NB4 (cell line): ENCODE results near the gene GALNT17.

Experiments
- DNase-seq: peaks from one replicate; pipeline ENCODE4 v3.0.0; 2010; ENCODE audit warnings: low read depth
- H3K4me3 ChIP-seq: one replicate; pipeline ENCODE4 v1.5.1; 2011; ENCODE audit warnings: mild to moderate bottlenecking, low read depth, low read length, moderate library complexity
- CTCF ChIP-seq: IDR thresholded peaks from one replicate; pipeline ENCODE4 v1.5.1; 2012; ENCODE audit warnings: low read depth, low read length
- MAX ChIP-seq: IDR thresholded peaks from 2 replicates; pipeline ENCODE4 v1.6.1; 2011; ENCODE audit warnings: low read depth, low read length
- MYC ChIP-seq: IDR thresholded peaks from 2 replicates; pipeline ENCODE4 v1.6.1; 2011; ENCODE audit warnings: low read depth, low read length
- POLR2A ChIP-seq: IDR thresholded peaks from 2 replicates; pipeline ENCODE4 v1.6.1; 2011; ENCODE audit warnings: mild to moderate bottlenecking; ENCODE audit not compliant: insufficient read length; ENCODE audit errors: extremely low read depth

The GALNT17 gene

DNA sequence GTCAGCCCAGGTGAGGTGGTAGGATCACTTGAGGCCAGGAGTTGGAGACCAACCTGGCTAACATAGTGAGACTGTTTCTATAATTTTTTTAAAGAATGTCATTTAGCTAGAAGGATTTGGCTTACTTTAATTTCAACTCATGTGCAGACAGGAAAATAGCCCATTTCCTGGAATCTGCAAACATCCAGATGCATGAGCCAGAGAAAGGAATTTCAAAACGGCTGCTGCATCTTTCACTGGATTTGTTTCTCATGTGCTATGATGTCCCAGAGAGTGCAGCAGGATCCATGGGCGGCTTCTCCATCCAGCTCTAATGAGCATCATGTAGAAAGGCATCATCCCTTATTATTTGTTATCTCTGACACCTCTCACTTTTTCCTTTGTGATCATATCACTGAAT lies 149.3 kb downstream of the GALNT17 start:
- TF ChIP-seq MYC: no peak
- no peak for TF ChIP-seq POLR2A
- no peak for TF ChIP-seq CTCF
- TF ChIP-seq MAX: no peak
- H3K4me3 ChIP-seq: no peak overlapping the region
- DNase-seq: no peak

DNA sequence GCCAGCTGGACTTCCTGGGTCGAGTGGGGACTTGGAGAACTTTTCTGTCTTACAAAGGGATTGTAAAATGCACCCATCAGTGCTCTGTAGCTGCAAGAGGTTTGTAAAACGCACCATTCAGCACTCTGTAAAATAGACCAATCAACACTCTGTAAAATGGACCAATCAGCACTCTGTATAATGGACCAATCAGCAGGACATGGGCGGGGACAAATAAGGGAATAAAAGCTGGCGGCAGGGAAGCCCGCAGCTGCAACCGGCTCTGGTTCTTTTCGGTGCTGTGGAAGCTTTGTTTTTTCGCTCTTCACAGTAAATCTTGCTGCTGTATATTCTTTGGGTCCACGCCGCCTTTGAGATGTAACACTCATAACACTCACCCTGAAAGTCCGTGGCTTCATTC lies 151.9 kb downstream of the GALNT17 start:
- no peak for DNase-seq
- H3K4me3 ChIP-seq: no peak overlapping the region
- TF ChIP-seq MYC (no peak), CTCF (no peak), MAX (no peak), POLR2A (no peak)

DNA sequence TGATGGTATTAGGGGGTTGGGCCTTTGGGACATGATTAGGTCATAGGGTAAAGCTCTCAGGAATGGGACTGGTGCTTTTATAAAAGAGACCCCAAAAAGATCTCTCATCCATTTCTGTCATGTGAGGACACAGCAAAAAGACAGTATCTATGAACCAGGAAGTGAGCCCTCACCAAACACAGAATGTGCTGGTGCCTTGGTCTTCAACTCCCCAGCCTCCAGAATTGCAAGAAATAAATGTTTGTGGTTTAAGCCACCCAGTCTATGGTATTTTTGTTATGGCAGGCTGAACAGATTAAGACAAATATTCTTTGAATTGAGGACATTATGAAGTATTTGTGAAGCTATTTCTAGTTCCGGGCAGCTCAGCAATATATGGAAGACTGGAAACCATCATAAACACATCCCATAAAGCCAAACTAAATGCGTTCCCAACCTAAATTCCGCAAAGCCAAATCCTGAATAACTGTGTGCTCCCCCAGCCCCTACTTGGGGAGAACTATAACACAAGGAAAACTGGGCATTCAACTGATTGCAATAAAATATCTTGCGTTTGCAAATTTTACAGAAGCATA lies 153.7 kb downstream of the GALNT17 start:
- no peak overlapping the region for H3K4me3 ChIP-seq
- DNase-seq: no peak
- TF ChIP-seq CTCF: no peak
- no peak for TF ChIP-seq POLR2A
- no peak for TF ChIP-seq MYC
- no peak for TF ChIP-seq MAX

DNA sequence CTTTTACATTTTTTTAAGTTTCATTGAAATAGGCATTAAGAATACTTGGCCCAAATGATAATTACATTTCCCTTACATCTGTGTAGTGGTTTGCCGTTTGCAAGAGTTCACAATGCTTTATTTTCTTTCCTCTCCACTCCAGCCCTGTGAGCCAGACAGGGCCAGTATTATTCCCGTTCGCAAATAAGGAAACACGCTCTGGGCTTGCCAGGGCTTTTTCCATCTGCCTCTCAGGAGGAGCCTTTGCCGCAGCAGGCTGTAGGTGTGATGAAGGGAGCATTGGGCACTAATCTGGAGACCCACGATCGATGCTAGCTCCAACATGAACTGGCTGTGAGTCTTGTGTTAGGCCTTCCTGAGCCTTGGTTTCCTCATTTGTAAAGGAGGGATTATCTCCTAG lies 154.4 kb downstream of the GALNT17 start:
- no peak for DNase-seq
- no peak overlapping the region for H3K4me3 ChIP-seq
- TF ChIP-seq MYC (no peak), POLR2A (no peak), MAX (no peak), CTCF (no peak)

DNA sequence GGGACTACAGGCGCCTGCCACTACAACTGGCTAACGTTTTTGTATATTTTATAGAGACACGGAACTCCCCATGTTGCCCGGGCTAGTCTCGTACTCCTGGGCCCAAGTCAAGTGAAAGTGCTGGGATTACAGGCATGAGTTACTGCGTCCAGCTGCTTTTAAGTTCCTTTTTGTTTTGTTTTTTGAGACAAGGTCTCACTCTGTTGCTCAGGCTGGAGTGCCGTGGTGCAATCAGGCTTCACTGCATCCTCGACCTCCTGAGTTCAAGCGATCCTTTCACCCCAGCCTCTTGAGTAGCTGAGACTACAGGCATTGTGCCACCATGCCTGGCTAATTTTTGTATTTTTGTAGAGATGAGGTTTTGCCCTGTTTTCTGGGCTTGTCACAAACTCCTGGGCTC lies 155.0 kb downstream of the GALNT17 start:
- TF ChIP-seq MAX (no peak), MYC (no peak), CTCF (no peak), POLR2A (no peak)
- no peak for DNase-seq
- H3K4me3 ChIP-seq: no peak overlapping the region

DNA sequence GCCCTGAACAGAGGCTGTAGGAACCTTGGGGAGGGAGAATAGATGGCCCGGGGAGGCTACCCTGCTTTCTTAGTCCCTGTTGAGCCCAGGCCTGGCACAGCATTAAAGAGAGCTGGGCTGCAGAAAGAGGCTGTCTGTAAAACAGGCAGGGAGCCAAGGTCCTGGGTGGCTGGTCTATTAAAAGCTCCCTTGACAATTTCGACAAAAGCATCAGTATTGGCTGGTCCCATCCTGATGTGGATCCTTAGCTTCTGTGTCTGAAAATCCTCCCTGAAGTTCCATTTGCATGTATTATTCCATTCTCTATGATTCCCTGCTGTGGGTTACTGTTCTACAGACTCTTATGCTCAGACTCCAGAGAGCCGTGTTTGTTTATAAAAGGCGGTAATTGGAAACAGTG lies 158.5 kb downstream of the GALNT17 start:
- H3K4me3 ChIP-seq: no peak overlapping the region
- DNase-seq: no peak
- TF ChIP-seq POLR2A (no peak), CTCF (no peak), MYC (no peak), MAX (no peak)
